Naive B cell (primary cell): ENCODE data around the gene CCNL1. TPM values are rescaled to one million over a fixed set of nuclear protein-coding genes. Genes with fewer than 3 reads are reported as not detected.
A peak's percentile ranks its signal among the peaks of the same experiment; 100 is the strongest.
"Not testable (repeated sequence)": the region's sequence is repeated elsewhere in the genome, so short reads cannot be mapped to it uniquely, and the experiment has no call there.

Source experiments
- ATAC-seq, 2 donors: fragments of 150-1000 bp; cut with Tn5 transposase; 2 replicates each; pipeline ENCODE4 v1.10.0; 2021; ENCODE audit warnings: low read depth in 2 of 2, mild to moderate bottlenecking in 2 of 2, moderate library complexity in 2 of 2
- DNase-seq: peaks from one replicate; pipeline ENCODE4 v3.0.0; 2022
- H3K27ac Mint-ChIP-seq, 6 donors: one replicate each; pipeline ENCODE4 v1.8.0; 2020 to 2022; ENCODE audit warnings: mild to moderate bottlenecking in 6 of 6, mixed read lengths in 6 of 6, moderate library complexity in 5 of 6, inconsistent platforms in 2 of 6
- H3K27me3 Mint-ChIP-seq, 3 donors: one replicate each; pipeline ENCODE4 v1.8.0; 2021 to 2022; ENCODE audit warnings: mixed read lengths in 3 of 3, mild to moderate bottlenecking in 1 of 3
- H3K36me3 Mint-ChIP-seq, 2 donors: one replicate each; pipeline ENCODE4 v1.8.0; 2020 to 2022; ENCODE audit warnings: mixed read lengths in 2 of 2, inconsistent platforms in 1 of 2, mild to moderate bottlenecking in 1 of 2
- H3K4me1 Mint-ChIP-seq, 3 donors: one replicate each; pipeline ENCODE4 v1.8.0; 2020 to 2022; ENCODE audit warnings: mixed read lengths in 3 of 3, inconsistent platforms in 1 of 3, mild to moderate bottlenecking in 1 of 3, moderate library complexity in 1 of 3
- H3K4me3 Mint-ChIP-seq, 8 donors: one replicate each; pipeline ENCODE4 v1.8.0; 2020 to 2022; ENCODE audit warnings: mild to moderate bottlenecking in 8 of 8, mixed read lengths in 8 of 8, moderate library complexity in 8 of 8, inconsistent platforms in 2 of 8
- H3K9me3 Mint-ChIP-seq, 7 donors: one replicate each; pipeline ENCODE4 v1.8.0; 2020 to 2022; ENCODE audit warnings: mixed read lengths in 7 of 7, mild to moderate bottlenecking in 5 of 7, inconsistent platforms in 2 of 7, moderate library complexity in 1 of 7
- polyA plus RNA-seq, 6 donors: library from polyadenylated mRNA; unstranded; fragments of 300-500 nt; fragmentation: Illumina TruSeq; gene quantifications; one replicate each; pipeline ENCODE4 v1.2.3, GENCODE V29; 2021; ENCODE audit warnings: low read depth in 6 of 6

The CCNL1 gene
- polyA plus RNA-seq, 6 donors from 2014 or later = 64.1 to 148 (median 138) TPM

DNA sequence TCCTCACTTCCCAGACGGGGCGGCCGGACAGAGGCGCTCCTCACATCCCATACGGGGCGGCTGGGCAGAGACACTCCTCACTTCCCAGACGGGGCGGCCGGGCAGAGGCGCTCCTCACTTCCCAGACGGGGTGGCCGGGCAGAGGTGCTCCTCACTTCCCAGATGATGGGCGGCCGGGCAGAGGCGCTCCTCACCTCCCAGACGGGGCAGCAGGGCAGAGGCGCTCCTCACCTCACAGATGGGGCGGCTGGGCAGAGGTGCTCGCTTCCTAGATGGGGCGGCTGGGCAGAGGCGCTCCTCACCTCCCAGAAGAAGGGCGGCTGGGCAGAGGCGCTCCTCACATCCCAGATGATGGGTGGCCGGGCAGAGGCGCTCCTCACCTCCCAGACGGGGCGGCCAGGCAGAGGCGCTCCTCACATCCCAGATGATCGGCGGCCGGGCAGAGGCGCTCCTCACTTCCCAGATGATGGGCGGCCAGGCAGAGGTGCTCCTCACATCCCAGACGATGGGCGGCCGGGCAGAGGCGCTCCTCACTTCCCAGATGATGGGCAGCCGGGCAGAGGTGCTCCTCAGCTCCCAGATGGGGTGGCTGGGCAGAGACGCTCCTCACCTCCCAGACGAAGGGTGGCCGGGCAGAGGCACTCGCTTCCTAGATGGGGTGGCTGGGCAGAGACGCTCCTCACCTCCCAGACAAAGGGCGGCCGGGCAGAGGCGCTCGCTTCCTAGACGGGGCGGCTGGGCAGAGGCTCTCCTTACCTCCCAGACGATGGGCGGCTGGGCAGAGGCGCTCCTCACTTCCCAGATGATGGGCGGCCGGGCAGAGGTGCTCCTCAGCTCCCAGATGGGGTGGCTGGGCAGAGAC is 18.8 kb upstream of the CCNL1 start:
- H3K9me3 Mint-ChIP-seq = peaks cover 4 to 12% (median 8%) of the 10 kb centered on the region in 7 donors
- not testable (repeated sequence) for H3K27me3 Mint-ChIP-seq, H3K4me3 Mint-ChIP-seq, H3K27ac Mint-ChIP-seq, ATAC-seq, DNase-seq
- peaks cover 28 to 35% (median 33%) of the 10 kb centered on the region in 3 donors for H3K4me1 Mint-ChIP-seq
- peaks cover 11 to 19% of the 10 kb centered on the region in 2 donors for H3K36me3 Mint-ChIP-seq

DNA sequence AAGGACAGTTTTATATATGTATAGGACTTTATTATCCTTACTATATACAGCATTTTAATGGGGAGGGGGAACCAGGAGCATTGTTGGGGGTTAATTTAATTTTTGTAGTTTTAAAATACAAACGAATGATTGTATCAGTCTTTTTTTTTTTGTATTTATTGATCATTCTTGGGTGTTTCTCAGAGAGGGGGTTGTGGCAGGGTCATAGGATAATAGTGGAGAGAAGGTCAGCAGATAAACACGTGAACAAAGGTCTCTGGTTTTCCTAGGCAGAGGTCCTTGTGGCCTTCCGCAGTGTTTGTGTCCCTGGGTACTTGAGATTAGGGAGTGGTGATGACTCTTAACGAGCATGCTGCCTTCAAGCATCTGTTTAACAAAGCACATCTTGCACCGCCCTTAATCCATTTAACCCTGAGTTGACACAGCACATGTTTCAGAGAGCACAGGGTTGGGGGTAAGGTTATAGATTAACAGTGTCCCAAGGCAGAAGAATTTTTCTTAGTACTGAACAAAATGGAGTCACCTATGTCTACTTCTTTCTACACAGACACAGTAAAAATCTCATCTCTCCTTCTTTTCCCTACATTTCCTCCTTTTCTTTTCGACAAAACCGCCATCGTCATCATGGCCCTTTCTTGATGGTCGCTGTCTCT is 18.0 kb upstream of the CCNL1 start:
- DNase-seq, H3K9me3 Mint-ChIP-seq, ATAC-seq, H3K27me3 Mint-ChIP-seq: not testable (repeated sequence)
- Mint-ChIP-seq H3K4me3 (peak overlapping the region in 1 of 8 donors; percentile 93), H3K4me1 (peaks cover 21 to 33% (median 27%) of the 10 kb centered on the region in 3 donors), H3K36me3 (peaks cover 3 to 11% of the 10 kb centered on the region in 2 donors), H3K27ac (peak overlapping the region in 3 of 6 donors; percentile 30 to 64 (median 62))

DNA sequence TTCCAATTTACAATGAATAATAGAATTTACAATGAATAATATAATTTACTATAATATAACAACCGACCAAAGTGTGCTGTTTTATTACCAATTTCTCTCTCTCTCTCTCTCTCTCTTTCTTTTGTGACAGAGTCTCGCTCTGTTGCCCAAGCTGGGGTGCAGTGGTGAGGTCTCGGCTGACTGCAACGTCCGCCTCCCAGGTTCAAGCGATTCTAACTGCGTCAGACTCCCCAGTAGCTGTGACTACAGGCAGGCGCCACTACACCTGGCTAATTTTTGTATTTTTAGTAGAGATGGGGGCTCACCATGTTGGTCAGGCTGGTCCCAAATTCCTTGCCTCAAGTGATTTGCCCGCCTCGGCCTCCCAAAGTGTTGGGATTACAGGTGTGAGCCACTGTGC is 17.0 kb upstream of the CCNL1 start:
- peak overlapping the region in 6 of 8 donors; percentile 25 to 93 (median 66) for H3K4me3 Mint-ChIP-seq

DNA sequence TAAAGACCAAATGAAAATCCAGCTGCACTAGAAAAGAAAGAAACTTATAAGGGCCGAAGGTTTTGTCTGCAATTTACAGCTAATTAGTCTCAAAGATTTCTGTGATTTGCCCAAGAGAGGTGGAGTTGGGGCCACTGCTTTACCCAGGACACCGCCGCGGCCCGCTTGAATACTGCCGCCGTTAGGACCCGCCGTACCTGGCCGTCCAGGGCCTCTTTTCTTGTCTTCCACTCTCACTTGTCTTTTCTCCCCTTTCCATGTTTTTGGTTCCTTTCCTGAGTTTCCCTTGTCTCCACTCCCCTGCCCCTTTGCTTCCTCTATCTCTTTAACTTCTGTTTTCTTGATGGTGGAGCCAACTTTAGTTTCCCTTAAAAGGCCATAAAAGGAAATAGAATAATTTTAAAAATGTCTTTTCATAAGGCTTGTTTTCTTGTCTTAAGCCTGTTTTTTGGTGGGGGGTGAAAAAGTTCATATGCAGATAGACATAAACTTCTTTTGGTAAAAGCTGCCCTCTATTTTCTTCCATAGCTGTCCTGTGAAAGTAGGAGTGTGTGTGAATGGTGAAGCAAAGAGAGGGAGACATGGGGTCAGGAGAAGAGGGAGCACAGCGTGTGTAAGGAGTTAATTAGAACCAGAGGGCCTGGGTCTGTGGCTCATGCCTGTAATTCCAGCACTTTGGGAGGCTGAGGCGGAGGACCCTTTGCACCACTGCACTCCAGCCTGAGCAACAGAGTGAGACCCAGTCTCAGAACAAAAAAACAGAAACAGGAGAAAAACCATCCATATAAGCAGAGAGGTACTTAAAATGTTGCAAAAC is 16.0 kb upstream of the CCNL1 start:
- peak overlapping the region; percentile 88 to 99 (median 97) for H3K27ac Mint-ChIP-seq
- H3K4me1 Mint-ChIP-seq = peaks cover 19 to 33% (median 21%) of the 10 kb centered on the region in 3 donors
- no peaks in the 10 kb centered on the region for H3K27me3 Mint-ChIP-seq
- DNase-seq (no peak), ATAC-seq (no peak)
- peak overlapping the region; percentile 82 to 94 (median 92) for H3K4me3 Mint-ChIP-seq
- no peaks in the 10 kb centered on the region for H3K9me3 Mint-ChIP-seq
- no peaks in the 10 kb centered on the region for H3K36me3 Mint-ChIP-seq

More for the DNA sequence above, 17.0 kb upstream of the CCNL1 start:
- Mint-ChIP-seq H3K36me3 (peaks cover 0 to under 1% of the 10 kb centered on the region in 2 donors), H3K27me3 (no peaks in the 10 kb centered on the region), H3K9me3 (no peaks in the 10 kb centered on the region), H3K27ac (peak overlapping the region in 3 of 6 donors; percentile 42 to 95 (median 79)), H3K4me1 (peaks cover 17 to 33% (median 21%) of the 10 kb centered on the region in 3 donors)
- DNase-seq = no peak
- ATAC-seq = no peak

DNA sequence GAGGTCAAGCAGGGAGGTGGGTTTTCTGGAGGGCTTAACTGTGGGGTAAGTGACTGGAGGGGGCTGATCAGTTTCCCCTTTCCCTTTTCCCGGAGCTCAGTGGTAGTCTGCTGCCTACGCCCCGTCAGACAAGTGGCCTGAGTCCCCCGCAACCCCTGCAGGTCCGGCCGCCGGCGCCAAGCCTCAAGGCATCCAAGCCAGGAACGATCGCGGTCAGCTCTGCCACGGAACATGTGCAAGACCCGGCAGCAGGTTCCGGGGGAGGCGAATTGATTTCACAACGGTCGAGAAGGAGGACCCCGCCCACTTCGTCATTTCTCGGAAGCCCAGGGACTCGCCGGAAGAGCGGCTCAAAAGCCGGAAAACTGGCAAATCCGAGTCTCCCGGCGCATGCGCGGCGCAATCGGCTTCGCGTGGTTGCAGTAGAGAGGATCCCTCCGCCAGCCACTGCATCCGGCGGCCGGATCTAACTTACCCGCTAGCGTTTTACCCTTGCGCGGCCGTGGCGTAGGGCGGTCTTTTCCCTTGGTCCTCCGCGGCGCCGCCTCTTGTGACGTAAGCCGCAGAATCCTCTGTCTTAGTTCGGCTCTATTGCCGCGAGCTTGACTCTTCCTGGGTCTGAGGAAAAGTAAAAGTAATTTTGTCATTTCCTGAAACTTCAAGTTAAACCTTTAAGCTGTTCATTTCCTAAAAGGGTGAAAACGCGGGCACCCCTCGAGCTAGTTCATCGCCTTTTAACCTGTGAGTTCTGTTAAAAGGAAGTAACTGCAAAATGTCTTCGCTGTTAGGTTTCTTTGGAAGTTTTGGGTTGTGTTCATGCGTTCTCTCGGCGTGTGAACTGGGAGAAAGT is 14.9 kb upstream of the CCNL1 start:
- no peaks in the 10 kb centered on the region for H3K27me3 Mint-ChIP-seq
- peak overlapping the region; percentile 88 to 99 (median 97) for H3K27ac Mint-ChIP-seq
- H3K9me3 Mint-ChIP-seq = no peaks in the 10 kb centered on the region
- H3K4me1 Mint-ChIP-seq = peaks cover 21 to 33% (median 25%) of the 10 kb centered on the region in 3 donors
- H3K4me3 Mint-ChIP-seq = peak overlapping the region; percentile 82 to 94 (median 92)
- DNase-seq = peak; percentile 98
- ATAC-seq = peak; percentile 88
- no peaks in the 10 kb centered on the region for H3K36me3 Mint-ChIP-seq

DNA sequence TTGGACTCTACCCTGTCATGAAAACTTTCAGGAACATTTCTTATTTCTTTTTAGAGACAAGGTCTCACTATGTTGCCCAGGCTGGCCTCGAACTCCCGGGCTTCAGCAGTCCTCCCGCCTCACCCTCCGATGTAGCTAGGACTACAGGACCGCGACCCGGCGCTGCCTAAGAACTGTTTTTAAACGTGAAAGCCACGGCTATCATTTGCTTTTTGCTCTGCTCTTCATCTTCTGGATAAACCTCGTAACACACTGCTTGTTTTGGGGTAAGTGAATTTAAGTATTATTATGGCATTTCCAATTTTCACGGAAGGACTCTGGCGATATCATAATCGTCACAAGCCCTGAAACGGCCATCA is 14.3 kb upstream of the CCNL1 start:
- Mint-ChIP-seq H3K27me3 (no peaks in the 10 kb centered on the region), H3K4me3 (peak overlapping the region; percentile 82 to 94 (median 92)), H3K4me1 (peaks cover 21 to 33% (median 25%) of the 10 kb centered on the region in 3 donors), H3K36me3 (no peaks in the 10 kb centered on the region), H3K9me3 (no peaks in the 10 kb centered on the region), H3K27ac (peak overlapping the region; percentile 88 to 99 (median 97))
- DNase-seq (no peak), ATAC-seq (peak in 1 of 2 donors; percentile 2)

DNA sequence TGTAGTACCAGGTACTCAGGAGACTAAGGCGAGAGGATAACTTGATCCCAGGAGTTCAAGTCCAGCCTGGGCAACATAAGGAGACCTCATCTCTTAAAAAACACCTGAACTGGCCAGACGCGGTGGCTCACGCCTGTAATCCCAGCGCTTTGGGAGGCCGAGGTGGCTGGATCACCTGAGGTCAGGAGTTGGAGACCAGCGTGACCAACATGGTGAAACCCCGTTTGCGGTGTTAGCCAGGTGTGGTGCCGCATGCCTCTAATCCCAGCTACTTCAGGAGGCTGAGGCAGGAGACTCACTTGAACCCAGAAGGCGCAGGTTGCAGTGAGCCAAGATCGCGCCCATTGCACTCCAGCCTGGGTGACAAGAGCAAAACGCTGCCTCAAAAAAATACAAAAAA is 13.4 kb upstream of the CCNL1 start:
- not testable (repeated sequence) for DNase-seq, ATAC-seq, H3K9me3 Mint-ChIP-seq, H3K27me3 Mint-ChIP-seq, H3K36me3 Mint-ChIP-seq
- peak overlapping the region in 3 of 6 donors; percentile 14 to 60 (median 47) for H3K27ac Mint-ChIP-seq
- H3K4me3 Mint-ChIP-seq = peak overlapping the region in 5 of 8 donors; percentile 4 to 79 (median 25)
- peaks cover 21 to 33% (median 25%) of the 10 kb centered on the region in 3 donors for H3K4me1 Mint-ChIP-seq

DNA sequence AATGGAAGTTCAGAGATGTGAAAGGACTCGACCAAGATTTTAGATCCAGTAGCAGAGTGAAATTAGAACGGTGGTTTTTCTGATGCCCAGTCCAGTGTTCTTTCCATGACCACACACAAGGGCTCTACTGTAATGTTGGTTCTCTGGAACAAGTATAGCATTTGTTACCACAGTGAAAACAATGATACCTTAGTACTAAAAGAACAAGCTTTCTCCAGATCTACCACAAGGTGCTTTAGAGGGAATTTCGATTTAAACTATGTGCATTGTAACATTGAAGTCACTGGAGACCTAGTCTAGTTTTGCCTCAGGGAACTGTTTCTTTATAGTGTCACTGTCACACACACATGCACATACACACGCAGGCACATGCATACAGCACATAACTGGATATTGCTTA is 12.8 kb upstream of the CCNL1 start:
- H3K27ac Mint-ChIP-seq = peak overlapping the region in 1 of 6 donors; percentile 86
- H3K9me3 Mint-ChIP-seq = no peaks in the 10 kb centered on the region
- H3K4me3 Mint-ChIP-seq = peak overlapping the region in 3 of 8 donors; percentile 27 to 79 (median 40)
- no peaks in the 10 kb centered on the region for H3K27me3 Mint-ChIP-seq
- no peak for ATAC-seq
- no peak for DNase-seq
- H3K36me3 Mint-ChIP-seq = no peaks in the 10 kb centered on the region
- H3K4me1 Mint-ChIP-seq = peaks cover 21 to 28% (median 25%) of the 10 kb centered on the region in 3 donors

DNA sequence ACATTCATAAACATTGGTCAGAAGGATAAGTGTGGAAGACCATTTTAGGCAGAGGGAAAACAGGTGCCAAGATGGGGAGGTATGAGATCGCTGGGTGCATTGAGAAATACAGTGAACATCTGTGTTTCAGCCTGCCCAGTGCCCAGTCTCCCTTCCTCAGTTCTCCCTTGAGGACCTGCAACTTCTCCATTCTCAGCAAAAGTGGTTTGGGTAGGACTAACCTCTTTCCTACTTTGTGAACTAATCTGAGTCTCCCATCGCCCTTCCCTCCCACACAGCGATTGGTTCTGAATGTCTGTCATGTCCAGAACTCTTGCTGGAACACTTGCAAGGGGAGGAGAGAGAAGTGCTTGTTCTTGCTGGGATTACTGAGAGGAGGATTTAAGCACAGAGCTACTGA is 10.9 kb upstream of the CCNL1 start:
- DNase-seq (no peak), ATAC-seq (no peak)
- H3K36me3 Mint-ChIP-seq = no peaks in the 10 kb centered on the region
- H3K9me3 Mint-ChIP-seq = no peaks in the 10 kb centered on the region
- no peaks in the 10 kb centered on the region for H3K27me3 Mint-ChIP-seq
- H3K4me3 Mint-ChIP-seq = peak overlapping the region in 1 of 8 donors; percentile 64
- H3K27ac Mint-ChIP-seq = peak overlapping the region in 1 of 6 donors; percentile 25
- H3K4me1 Mint-ChIP-seq = peaks cover 10 to 14% (median 13%) of the 10 kb centered on the region in 3 donors

DNA sequence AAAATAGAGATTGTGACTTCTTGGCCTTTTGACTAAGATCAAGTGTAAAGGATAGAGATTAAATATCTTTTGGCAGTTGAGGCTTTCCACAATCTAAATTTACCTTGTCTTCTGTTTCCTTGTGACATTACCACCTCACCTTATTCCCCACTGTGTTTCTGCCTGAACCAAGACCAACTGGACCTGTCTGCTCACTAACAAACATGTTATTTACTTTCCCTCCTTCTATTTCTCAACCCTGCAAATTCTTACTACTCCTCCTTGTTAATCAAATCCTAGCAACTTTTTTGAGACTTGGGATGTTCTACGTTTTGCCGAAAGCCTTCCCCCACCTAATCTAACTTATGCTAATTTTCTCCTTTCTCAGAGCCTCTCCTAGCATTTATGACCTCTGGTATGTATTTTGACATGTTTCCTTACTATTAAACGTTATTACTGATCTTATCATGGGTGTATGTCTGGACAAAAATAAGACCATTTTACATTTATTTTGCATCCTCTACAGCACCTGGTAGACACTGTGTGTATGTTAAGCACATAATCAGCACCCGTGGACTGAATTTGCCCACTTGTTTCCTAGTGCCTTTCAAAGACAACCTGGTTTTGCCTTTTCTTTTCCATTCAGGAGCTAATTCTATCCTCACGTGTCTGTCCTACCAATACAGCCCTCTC is 7.6 kb upstream of the CCNL1 start:
- no peak for ATAC-seq
- no peak for DNase-seq
- Mint-ChIP-seq H3K4me1 (peaks cover 0 to 11% (median 3%) of the 10 kb centered on the region in 3 donors), H3K27ac (no peak overlapping the region), H3K4me3 (peak overlapping the region in 1 of 8 donors; percentile 11), H3K36me3 (no peaks in the 10 kb centered on the region), H3K27me3 (no peaks in the 10 kb centered on the region), H3K9me3 (no peaks in the 10 kb centered on the region)

DNA sequence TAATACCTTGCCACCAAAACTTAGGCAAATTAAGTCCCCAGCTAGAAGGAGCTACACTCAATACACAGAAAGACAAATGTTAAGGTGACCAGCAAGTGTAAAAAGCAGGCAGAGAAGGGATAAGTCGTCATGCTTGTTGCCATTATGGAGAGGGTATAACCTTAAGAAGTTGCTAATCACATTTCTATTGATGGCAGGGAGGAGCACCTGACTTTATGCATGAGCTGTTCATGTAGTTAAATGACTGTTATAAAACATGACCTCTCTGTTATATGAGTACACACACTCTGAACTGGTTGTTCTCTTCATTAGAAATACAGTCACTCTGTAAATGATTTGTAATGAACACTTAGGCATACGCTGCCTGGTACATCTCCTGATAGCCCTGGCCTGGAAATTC is 6.6 kb upstream of the CCNL1 start:
- ATAC-seq = no peak
- peaks cover under 1 to 11% (median 7%) of the 10 kb centered on the region in 3 donors for H3K4me1 Mint-ChIP-seq
- H3K9me3 Mint-ChIP-seq = no peaks in the 10 kb centered on the region
- no peaks in the 10 kb centered on the region for H3K27me3 Mint-ChIP-seq
- no peak overlapping the region for H3K27ac Mint-ChIP-seq
- H3K4me3 Mint-ChIP-seq = peak overlapping the region in 1 of 8 donors; percentile 61
- no peaks in the 10 kb centered on the region for H3K36me3 Mint-ChIP-seq
- DNase-seq = no peak

DNA sequence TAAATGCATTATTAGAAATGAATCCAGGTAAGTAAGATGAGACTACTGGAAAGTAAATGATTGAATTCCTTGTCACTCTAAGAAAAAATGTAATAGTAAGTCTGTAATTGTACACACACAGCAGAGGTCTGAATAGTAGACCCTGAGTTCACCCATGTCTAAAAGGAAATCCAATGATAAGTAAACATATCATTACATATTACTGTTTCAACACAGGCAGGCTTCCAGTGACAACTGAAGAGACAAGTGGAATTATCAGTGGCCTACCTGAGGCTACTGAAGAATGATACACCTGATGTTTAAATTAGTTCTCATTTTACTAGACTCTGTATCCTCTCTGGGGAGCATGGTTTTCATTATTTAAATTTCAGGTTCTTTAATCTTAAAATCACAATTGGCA is 6.2 kb upstream of the CCNL1 start:
- H3K36me3 Mint-ChIP-seq = no peaks in the 10 kb centered on the region
- H3K27me3 Mint-ChIP-seq = no peaks in the 10 kb centered on the region
- DNase-seq (no peak), ATAC-seq (no peak)
- H3K4me1 Mint-ChIP-seq = peaks cover 5 to 13% (median 11%) of the 10 kb centered on the region in 3 donors
- no peaks in the 10 kb centered on the region for H3K9me3 Mint-ChIP-seq
- no peak overlapping the region for H3K4me3 Mint-ChIP-seq
- no peak overlapping the region for H3K27ac Mint-ChIP-seq
